A549 (cell line): ENCODE measurements around the gene ESAM.

Experiments
- BHLHE40 ChIP-seq: IDR thresholded peaks from 2 replicates; pipeline ENCODE4 v1.6.1; 2012; ENCODE audit warnings: low read depth, low read length, inconsistent platforms
- CEBPB ChIP-seq, 2 experiments: fragments of >200 bp in 1 of 2; sonication (Bioruptor Twin) in 1 of 2; formaldehyde crosslinking in 1 of 2; IDR thresholded peaks; 2 replicates each; pipeline ENCODE4 v1.6.1; 2012 to 2016
- CHD2 ChIP-seq: fragments of 150-350 bp; IDR thresholded peaks from 2 replicates; pipeline ENCODE4 v1.6.1; 2014; ENCODE audit warnings: low read length; ENCODE audit not compliant: partially characterized antibody
- CTCF ChIP-seq: fragments of >200 bp; sonication (Bioruptor Twin); formaldehyde crosslinking; IDR thresholded peaks from 3 replicates; pipeline ENCODE4 v1.5.1; 2016
- E2F6 ChIP-seq: IDR thresholded peaks from 2 replicates; pipeline ENCODE4 v1.6.1; 2012; ENCODE audit warnings: low read depth, borderline replicate concordance
- EP300 ChIP-seq, 2 experiments: fragments of >200 bp; sonication (Bioruptor Twin); formaldehyde crosslinking; IDR thresholded peaks; 2 replicates in 1 of 2; 3 replicates in 1 of 2; pipeline ENCODE4 v1.6.1; 2016 to 2017
- ESRRA ChIP-seq: fragments of 150-350 bp; IDR thresholded peaks from 2 replicates; pipeline ENCODE4 v1.6.1; 2014; ENCODE audit warnings: mild to moderate bottlenecking, low read length, borderline replicate concordance
- MAZ ChIP-seq: fragments of 150-350 bp; IDR thresholded peaks from 2 replicates; pipeline ENCODE4 v1.6.1; 2014; ENCODE audit warnings: antibody characterized with exemption, low read depth, low read length, borderline replicate concordance
- MYC ChIP-seq: IDR thresholded peaks from 2 replicates; pipeline ENCODE4 v1.6.1; 2012; ENCODE audit warnings: mild to moderate bottlenecking, inconsistent platforms, low read length, improper control_type of control experiment, borderline replicate concordance
- NPAS2 ChIP-seq: fragments of 250-450 bp; sonication (Bioruptor Pico); IDR thresholded peaks from 2 replicates; pipeline ENCODE4 v1.8.0; 2022; ENCODE audit warnings: mild to moderate bottlenecking, moderate library complexity, borderline replicate concordance
- PBX3 ChIP-seq: IDR thresholded peaks from 2 replicates; pipeline ENCODE4 v1.6.1; 2012
- POLR2A ChIP-seq: IDR thresholded peaks from 2 replicates; pipeline ENCODE4 v1.6.1; 2012; ENCODE audit warnings: mild to moderate bottlenecking, low read length
- USF2 ChIP-seq: fragments of 450-650 bp; IDR thresholded peaks from 2 replicates; pipeline ENCODE4 v1.6.1; 2014; ENCODE audit warnings: antibody characterized with exemption

- TF ChIP-seq CHD2 (no peak), CTCF (no peak), E2F6 (no peak), POLR2A (no peak), MYC (no peak), CEBPB (IDR thresholded peaks at IDR 0.05) (no peak), USF2 (no peak), BHLHE40 (no peak), ESRRA (no peak), NPAS2 (CRISPR knock-in tag) (no peak), MAZ (no peak), EP300 (IDR thresholded peaks at IDR 0.05) (no peak), PBX3 (no peak)
Observed at GRCh38 chr11:124718801-124719200, 43.3 kb downstream of the ESAM start.
